ENCODE data around the gene MED16.

MED16 gene

DNA sequence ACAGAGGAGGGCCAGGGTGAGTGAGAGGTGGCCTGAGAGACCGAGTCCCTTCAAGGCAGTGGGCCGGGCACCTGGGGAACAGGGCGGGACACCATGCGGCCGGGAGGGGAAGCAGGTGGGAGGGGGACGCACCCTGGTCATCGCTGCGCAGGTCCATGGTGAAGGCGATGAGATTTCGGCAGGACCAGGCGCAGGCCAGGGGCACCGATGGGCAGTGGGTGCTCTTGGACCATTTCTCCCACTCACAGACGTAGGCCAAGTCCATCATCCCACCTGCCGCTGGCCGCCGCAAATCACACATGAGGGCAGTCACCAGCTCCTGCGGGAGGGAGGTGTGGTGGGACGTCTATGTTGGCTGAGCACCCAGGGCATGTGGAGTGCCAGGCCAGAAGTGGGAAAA lies 2.2 kb downstream of the MED16 start:
- DNase-seq (ENCODE audit: low read depth) = no peak
- TF ChIP-seq, protein P1, sequence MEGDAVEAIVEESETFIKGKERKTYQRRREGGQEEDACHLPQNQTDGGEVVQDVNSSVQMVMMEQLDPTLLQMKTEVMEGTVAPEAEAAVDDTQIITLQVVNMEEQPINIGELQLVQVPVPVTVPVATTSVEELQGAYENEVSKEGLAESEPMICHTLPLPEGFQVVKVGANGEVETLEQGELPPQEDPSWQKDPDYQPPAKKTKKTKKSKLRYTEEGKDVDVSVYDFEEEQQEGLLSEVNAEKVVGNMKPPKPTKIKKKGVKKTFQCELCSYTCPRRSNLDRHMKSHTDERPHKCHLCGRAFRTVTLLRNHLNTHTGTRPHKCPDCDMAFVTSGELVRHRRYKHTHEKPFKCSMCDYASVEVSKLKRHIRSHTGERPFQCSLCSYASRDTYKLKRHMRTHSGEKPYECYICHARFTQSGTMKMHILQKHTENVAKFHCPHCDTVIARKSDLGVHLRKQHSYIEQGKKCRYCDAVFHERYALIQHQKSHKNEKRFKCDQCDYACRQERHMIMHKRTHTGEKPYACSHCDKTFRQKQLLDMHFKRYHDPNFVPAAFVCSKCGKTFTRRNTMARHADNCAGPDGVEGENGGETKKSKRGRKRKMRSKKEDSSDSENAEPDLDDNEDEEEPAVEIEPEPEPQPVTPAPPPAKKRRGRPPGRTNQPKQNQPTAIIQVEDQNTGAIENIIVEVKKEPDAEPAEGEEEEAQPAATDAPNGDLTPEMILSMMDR (conservative IDR thresholded peaks at IDR 0.05; ENCODE audit: low read depth, low read length) = no peak

DNA sequence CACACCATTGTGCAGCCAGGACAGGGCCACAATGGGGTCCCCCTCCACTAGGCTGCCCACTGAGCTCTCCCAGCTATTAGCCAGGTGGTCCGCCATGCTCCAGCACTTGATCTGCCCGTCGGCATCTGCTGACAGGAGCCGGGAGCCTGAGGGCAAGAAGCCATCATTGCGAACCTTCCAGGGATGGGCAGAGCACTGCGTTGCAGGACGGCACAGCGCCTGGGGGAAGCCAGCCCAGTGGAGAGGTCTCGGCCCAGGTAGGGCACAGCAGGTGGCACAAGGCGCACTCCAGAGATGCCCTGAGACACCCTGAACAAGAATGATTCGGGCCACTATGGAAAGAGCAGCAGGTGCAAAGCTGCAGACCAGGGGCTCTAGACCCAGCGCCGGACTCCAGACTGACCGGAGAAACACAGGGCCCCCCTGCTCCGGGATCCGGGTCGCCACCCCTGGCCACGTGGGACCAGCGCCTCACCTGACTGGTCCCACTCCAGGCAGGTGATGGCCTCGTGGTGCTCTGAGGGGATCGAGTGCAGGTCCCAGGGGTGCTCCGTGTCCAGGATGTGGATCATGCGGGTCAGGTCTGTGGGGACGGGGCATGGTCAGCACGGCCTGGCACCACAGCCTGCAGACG lies 3.2 kb downstream of the MED16 start:
- TF ChIP-seq, protein P1 (conservative IDR thresholded peaks at IDR 0.05; ENCODE audit: low read depth, low read length) = no peak
- no peak overlapping the region for H3K4me3 ChIP-seq (ENCODE audit: low read length)
- no peak for DNase-seq (ENCODE audit: low read depth)

More for the DNA sequence above, 2.2 kb downstream of the MED16 start:
- H3K4me3 ChIP-seq (ENCODE audit: low read length) = no peak overlapping the region

DNA sequence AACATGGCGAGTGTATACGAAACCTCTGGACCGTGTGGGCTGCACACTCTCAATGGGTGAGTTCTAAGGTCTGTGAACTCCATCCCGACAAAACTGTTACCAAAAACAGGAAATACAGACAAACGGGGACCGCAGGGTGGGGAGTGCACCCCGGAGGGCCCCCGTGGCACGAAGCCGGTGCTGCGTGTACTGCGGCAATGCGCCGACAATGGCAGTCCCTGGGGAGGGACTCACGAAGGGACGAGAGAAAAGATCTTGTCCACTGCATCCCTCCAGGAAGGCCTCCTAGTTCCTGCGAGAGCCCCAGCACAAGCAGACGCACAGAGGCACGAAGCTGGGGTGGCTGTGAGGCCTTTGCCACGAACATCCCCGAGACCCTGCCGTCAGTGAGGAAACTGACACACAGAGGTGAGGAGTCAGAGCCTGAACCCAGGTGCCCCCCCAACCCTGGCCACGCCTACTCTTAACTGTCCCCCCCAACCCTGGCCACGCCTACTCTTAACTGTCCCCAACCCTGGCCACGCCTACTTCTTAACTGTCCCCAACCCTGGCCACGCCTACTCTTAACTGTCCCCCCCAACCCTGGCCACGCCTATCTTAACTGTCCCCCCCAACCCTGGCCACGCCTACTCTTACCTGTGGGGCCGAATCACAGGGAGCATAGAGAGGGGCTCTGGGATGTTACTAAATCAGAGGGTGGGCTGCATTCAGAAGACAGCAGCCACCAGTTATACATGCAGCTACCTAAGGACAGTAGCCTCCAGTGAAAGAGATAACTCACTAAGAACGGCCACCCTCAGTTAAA lies 4.2 kb downstream of the MED16 start:
- H3K4me3 ChIP-seq (ENCODE audit: low read length) = no peak overlapping the region
- no peak for DNase-seq (ENCODE audit: low read depth)
- TF ChIP-seq, protein P1 (conservative IDR thresholded peaks at IDR 0.05; ENCODE audit: low read depth, low read length) = no peak

DNA sequence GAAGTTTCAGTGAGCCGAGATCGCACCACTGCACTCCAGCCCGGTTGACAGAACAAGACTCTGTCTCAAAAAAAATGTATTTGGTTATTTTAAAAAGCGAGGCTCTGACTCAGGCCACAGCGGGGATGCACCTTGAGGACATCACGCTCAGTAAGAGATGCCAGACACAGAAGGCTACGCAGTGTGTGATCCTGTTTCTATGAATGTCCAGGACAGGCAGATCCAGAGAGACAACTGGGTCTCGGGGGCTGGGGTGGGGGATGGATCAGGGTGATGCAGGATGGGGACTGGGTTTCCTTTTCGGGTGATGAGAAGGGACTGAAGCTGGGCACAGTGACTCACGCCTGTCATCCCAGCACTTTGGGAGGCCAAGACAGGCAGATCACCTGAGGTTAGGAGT lies 5.4 kb downstream of the MED16 start:
- TF ChIP-seq, protein P1 (conservative IDR thresholded peaks at IDR 0.05; ENCODE audit: low read depth, low read length) = no peak
- DNase-seq (ENCODE audit: low read depth) = no peak

DNA sequence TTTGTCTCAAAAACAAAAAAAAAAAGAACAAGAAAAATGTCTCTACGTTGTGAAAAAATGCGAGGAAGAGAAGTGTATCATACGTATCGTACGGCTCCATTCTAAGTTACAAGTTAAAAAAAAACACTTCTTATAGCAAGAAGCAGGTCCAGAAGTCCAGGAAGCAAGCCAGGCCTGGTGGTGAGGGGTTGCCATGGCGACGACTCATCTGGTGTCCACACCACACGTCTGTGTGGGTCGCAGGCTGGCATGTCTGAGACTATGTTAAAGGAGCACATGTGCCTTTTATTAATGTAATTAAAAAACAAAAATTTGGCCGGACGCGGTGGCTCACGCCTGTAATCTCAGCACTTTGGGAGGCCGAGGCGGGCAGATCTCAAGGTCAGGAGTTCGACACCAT lies 5.9 kb downstream of the MED16 start:
- no peak overlapping the region for H3K4me3 ChIP-seq (ENCODE audit: low read length)
- TF ChIP-seq, protein P1 (conservative IDR thresholded peaks at IDR 0.05; ENCODE audit: low read depth, low read length) = no peak
- DNase-seq (ENCODE audit: low read depth) = no peak

More for the DNA sequence above, 5.4 kb downstream of the MED16 start:
- H3K4me3 ChIP-seq (ENCODE audit: low read length) = no peak overlapping the region

DNA sequence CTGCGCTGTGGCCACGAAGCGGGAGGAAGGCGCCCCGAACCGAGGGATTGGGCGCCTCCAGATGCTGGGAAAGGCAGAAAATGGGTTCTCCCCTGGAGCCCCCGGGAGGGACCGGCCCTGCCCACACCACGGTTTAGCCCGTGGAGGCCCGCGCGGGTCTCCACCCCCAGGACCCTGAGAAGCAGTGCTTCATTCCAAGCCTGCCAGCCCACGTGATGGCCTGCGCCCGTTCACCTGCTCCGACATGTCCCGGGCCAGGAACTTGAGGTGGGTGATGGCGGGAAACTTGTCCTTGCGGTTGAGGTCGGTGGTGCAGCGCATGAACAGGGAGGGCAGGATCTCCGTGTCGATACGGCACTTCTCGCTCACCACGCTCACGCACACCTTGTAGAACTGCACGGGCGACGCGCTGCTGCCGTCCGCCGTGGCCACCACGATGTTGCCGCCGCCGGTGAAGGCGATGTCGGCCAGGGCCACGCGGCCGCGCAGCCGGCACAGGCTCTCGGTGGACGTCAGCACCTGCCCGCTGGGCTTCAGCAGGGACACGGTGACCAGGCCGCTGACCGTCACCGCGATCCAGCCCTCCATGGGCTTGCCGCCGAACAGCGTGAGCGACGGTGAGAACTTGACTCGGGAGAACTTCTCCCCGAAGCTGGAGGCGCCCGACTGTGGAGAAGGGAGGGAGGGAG lies 7.3 kb downstream of the MED16 start:
- H3K4me3 ChIP-seq (ENCODE audit: low read length) = no peak overlapping the region
- no peak for DNase-seq (ENCODE audit: low read depth)
- TF ChIP-seq, protein P1 (conservative IDR thresholded peaks at IDR 0.05; ENCODE audit: low read depth, low read length) = no peak

All from retinal pigment epithelial cell (primary cell).